Limb (tissue), 2 donors: ENCODE results near the gene PGLYRP4.
A peak's percentile ranks its signal among the peaks of the same experiment; 100 is the strongest.
"Not testable (repeated sequence)": the region's sequence is repeated elsewhere in the genome, so short reads cannot be mapped to it uniquely, and the experiment has no call there.

Experiments used
- DNase-seq, 2 donors: peaks; one replicate each; pipeline ENCODE4 v3.0.0-alpha.2; 2016; ENCODE audit errors: extremely low spot score in 2 of 2

Gene PGLYRP4

GRCh38 chr1:153357076-153357852, 8.6 kb upstream of the PGLYRP4 start:
- no peak for DNase-seq

GRCh38 chr1:153356392-153357075, 7.9 kb upstream of the PGLYRP4 start:
- DNase-seq = no peak

GRCh38 chr1:153355445-153356071, 6.9 kb upstream of the PGLYRP4 start:
- no peak for DNase-seq

- DNase-seq = no peak
Measured at GRCh38 chr1:153354515-153355193, 6.0 kb upstream of the PGLYRP4 start.

GRCh38 chr1:153353226-153353947, 4.7 kb upstream of the PGLYRP4 start:
- no peak for DNase-seq

GRCh38 chr1:153352523-153352922, 3.9 kb upstream of the PGLYRP4 start:
- DNase-seq = peak; percentile 72 to 85

- DNase-seq = no peak
Measured at GRCh38 chr1:153350321-153350957, 1.8 kb upstream of the PGLYRP4 start.

GRCh38 chr1:153349363-153350320, 1.0 kb upstream of the PGLYRP4 start:
- DNase-seq = no peak

GRCh38 chr1:153347856-153348255, 785 bp downstream of the PGLYRP4 start:
- no peak for DNase-seq

- DNase-seq = not testable (repeated sequence)
Measured at GRCh38 chr1:153347049-153347448, 1.6 kb downstream of the PGLYRP4 start.

GRCh38 chr1:153346077-153346723, 2.4 kb downstream of the PGLYRP4 start:
- DNase-seq = no peak

GRCh38 chr1:153345187-153346076, 3.2 kb downstream of the PGLYRP4 start:
- DNase-seq = no peak

- no peak for DNase-seq
Measured at GRCh38 chr1:153344718-153345025, 4.0 kb downstream of the PGLYRP4 start.

GRCh38 chr1:153343811-153344717, 4.6 kb downstream of the PGLYRP4 start:
- no peak for DNase-seq

- no peak for DNase-seq
Measured at GRCh38 chr1:153343040-153343681, 5.5 kb downstream of the PGLYRP4 start.

- DNase-seq = no peak
Measured at GRCh38 chr1:153342178-153342577, 6.5 kb downstream of the PGLYRP4 start.
